ENCODE measurements around the gene CCDC194.
"Not testable (repeated sequence)": the region's sequence is repeated elsewhere in the genome, so short reads cannot be mapped to it uniquely, and the experiment has no call there.

Gene CCDC194

DNA sequence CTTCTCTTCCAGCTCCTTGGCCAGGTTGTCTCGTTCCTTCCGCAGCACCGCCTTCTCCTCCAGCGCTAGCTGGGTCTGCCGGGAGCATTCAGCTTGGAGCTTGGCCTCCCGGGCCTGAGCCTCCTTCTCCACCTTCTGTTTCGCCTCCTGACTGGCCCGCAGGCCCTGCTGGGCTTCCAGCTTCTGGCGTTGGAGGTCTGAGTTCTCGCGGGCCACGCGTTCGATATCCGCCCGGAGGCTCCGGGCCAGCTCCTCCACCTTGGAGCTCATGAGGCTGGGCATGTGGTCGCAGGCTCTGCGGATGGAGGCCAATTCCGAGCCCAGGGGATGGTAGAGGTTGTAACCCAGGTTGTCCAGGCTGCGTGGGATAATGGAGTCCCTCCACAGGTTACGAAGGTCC, 28.6 kb downstream of the CCDC194 start:
- DNase-seq: no peak

DNA sequence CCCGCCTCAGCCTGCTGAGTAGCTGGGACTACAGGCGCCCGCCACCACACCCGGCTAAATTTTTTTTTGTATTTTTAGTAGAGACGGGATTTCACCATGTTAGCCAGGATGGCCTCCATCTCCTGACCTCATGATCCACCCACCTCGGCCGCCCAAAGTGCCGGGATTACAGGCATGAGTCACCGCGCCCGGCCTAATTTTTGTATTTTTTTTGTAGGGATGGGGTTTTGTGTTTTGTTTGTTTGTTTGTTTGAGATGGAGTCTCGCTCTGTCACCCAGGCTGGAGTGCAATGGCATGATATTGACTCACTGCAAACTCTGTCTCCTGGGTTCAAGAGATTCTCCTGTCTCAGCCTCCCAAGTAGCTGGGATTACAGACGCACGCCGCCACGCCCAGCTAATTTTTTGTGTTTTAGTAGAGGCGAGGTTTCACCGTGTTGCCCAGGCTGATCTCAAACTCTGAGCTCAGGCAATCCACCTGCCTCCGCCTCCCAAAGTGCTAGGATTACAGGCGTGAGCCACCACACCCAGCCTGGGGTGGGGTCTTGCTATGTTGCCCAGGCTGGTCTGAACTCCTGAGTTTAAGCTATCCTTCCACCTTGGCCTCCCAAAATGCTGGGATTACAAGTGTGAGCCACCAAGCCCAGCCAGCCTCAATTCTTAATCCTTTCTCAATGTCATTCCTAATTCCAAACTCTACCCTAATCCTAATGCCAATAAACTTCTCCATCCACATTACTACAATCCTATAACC, 30.0 kb downstream of the CCDC194 start:
- DNase-seq: not testable (repeated sequence)

DNA sequence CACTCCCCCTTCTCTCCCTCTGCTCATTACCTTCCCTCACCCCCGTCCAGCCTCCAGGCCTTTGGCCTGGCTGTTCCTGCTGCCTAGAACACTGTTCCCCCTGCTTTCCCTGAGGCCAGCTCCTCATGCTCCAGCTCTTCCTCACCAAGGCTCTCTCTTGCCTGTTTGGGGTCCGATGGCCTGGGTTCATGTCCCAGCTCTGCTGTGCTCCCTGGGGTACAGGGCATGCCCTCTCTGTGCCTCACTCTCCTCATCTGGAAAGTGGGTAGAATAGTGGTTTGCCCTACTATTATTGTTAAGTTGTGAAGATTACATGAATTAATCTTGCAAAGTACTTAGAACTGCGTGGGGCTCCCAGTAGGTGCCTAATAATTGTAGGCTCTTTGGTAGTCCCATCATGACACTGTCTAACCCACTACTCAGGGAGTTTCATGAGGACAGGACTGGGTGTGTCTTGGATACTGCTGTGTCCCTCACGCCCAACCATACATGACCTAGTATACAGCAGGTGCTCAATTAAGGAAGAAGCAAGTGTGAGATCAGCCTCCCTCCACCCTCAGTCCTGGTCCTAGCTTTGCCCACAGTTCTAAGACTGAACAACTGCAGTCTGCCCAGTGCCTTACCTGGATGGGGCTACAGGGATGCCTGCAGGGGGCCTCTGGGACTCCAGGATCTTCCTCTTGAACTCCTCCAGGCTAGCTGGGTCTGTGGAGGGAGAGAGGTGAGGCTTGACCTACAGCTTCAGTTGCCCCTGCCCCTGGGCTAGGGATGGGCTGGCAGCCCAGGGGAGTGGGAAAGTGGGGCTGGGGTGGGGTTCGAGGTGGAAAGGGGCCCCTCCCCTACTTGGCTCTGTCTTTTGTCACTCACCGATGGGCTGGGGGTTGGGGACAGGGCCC, 33.8 kb downstream of the CCDC194 start:
- DNase-seq: no peak

- no peak for DNase-seq
These were observed 35.6 kb downstream of the CCDC194 start for GRCh38 chr19:17358395-17358794.

GRCh38 chr19:17357724-17358123, 36.3 kb downstream of the CCDC194 start:
- no peak for DNase-seq

- DNase-seq: no peak
These were observed 36.8 kb downstream of the CCDC194 start for GRCh38 chr19:17357078-17357666.

DNA sequence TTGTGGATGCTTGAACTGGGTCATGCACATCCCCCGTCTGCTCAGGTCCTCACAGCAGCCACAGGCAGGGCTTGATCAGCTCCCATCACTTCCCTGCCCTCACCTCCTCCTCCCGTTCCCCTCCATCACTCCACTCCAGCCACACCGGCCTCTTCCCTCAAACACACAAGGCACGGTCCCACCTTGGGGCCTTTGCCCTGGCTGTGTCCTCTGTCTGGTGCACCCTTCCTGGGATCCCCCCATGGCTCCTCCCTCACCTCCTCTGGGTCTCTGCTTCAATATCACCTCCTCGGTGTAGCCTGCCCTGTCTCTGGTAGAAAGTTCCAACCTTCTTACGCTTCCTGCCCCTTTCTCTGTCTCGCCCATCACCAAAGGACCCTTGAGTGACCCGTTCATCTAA, 40.6 kb downstream of the CCDC194 start:
- DNase-seq: no peak

DNA sequence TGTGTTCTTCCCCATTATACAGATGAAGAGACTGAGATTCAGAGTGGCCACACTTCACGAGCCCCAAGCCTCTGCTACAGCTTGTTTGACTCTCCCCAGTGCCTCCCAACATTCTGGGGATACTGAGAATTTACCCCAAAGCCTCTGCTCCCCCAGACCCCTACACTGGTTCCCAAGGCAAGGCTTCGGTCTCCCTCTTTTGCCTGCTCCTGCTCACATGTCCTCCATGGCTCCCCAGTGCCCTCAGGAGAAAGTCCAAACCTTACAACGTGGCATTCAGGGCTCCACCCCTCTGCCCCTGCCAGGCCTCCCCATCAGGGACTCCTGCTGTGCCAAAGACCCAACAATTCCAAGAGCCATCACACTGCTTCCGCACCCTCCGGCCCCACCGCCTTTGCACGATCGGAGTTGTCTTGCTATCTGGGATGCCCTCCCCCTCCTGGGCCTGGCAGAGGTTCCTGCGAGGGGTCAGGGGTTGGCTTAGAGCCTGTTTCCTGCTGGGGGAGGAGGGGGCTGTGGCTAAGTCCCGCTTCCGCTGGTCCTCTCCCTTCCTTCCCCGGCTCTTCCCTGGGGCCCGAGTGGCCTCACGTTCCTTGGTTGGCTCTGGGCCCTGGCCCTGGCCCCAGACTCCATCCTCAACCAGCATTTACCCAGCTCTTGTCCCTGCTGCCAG, 41.3 kb downstream of the CCDC194 start:
- DNase-seq: no peak

DNA sequence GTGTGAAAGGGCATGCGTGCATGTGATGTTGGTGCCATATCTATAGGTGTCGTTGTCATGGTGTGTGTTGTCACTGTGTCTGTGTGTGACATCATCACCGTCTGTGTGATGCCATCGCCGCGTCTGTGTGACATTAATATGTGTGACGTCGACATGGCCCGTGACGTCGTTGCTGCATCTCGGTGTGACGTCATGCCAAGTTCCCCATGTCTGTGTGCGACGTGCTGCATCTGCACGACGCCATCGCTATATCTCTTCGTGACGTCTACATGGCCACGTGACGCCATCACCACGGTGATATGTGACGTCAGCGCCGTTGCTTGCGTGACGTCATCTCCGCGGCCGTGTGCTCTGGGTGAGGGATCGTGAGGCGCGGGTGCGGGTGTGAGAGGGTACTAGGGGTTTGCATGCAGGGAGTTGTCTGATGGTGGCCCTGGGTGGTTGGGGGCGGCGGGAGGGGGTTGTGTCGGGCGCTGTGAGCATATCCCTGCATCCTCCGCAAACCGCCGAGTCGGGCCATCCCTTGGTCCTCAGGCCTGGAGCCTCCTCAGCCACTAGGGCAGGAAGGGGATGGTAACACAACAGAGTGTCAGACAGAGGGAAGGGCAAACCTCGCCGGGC, 42.1 kb downstream of the CCDC194 start:
- no peak for DNase-seq

DNA sequence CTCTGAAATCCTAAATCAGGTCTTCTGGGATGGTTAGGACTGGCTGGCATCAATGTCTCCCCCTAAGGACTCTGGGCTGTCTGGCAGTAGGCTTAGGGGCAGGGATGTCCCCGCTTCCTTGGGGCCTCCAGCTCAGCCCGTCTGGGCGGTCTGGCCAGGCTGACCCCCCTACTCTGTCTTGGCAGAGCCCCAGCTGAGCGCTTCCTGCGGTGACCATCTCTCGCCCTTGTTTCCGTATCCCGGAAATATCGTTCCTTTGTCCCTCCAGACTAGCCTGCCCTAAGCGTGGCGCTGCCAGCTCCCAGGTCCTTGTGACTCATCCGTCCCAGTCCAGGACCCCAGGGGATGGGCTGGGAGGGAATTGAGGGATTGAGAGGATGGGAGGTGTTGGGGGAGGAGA, 45.3 kb downstream of the CCDC194 start:
- DNase-seq: no peak

GRCh38 chr19:17347877-17348276, 46.1 kb downstream of the CCDC194 start:
- DNase-seq: no peak

DNA sequence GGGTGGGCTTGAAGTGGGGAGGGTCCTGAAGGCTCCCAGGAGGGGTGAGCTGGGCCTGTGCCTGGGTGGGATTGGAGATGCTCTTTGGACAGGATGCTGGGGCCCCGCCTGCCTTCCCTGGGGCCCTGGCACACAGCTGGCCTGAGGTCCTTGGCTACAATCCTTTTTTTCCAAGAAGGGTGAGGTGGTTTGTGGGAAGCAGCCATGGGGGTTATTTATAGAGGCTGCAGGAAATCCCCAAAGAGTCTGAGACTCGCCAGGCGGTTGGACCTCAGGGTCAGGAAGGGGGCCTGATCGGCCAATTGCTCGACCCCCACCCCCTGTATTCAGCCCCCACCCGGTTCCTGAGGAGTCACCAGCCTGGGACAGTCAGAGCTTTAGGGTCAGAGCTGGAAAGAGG, 46.6 kb downstream of the CCDC194 start:
- DNase-seq: no peak

DNA sequence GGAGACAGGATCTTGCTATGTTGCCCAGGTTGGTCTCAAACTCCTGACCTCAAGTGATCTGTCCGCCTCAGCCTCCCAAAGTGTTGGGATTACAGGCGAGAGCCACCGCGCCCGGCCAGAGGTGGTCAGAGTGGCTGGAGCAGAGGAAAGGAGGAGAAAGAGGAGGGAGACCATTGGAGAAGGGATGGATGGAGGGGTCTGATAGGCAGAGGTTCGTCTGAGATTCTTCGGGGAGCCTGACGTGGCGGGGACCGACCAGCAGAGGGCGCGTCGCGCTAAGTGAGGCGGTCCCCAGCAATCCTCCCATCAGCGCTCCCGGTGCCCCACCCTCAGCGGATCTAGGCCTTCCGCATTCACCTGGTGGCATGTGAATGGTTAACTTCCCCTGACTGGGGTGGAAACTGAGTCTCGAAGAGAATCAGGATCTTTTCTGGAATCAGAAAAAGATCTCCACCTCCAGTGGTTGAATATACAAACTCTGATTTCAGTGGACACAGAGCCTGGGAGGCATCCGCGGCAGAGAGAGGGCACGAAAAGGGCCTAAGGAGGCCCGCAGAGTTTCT, 47.8 kb downstream of the CCDC194 start:
- DNase-seq: peak; percentile 29 to 79 (median 68)

GRCh38 chr19:17341845-17342244, 52.2 kb downstream of the CCDC194 start:
- DNase-seq: no peak

DNA sequence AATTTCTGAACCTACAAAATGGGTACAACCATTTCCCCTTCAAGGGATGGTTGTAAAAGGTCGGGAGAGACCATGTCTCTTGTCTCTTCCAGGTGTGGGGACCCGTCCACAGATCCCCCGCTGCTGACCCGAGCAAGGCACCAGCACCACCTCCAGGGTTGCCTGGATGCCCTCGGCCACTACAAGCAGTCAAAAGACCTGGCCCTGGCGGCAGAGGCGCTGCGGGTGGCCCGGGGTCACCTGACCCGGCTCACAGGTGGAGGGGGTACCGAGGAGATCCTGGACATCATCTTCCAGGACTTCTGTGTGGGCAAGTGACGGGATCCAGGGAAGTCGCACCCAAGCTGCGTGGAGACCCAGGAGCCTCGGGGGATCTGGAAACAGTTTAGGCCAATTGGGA, 52.6 kb downstream of the CCDC194 start:
- no peak for DNase-seq

DNA sequence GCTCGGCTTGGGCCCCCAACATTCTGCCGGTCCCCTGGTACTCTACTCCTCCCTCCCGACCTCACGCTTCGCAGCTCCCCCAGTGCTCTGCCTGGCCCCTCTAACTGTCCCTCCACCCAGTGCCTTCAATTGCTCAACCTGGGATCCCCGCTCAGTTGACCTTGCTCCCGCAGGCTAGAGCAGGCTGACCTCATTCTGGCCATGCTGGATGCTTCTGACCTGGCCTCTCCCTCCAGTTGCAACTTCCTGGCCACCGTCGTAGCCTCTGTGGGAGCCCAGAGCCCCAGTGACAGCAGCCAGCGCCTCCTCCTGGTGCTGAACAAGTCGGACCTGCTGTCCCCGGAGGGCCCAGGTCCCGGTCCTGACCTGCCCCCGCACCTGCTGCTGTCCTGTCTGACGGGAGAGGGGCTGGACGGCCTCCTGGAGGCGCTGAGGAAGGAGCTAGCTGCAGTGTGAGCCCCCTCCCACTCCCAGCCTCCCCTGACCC, 53.1 kb downstream of the CCDC194 start:
- no peak for DNase-seq
